GM21825 (cell line): ENCODE results near the gene ICA1.
"Not testable (repeated sequence)": the region's sequence is repeated elsewhere in the genome, so short reads cannot be mapped to it uniquely, and the experiment has no call there.

Source experiments
- ATAC-seq: cut with Tn5 transposase; IDR thresholded peaks from one replicate; pipeline ENCODE4 v1.9.1; 2021; ENCODE audit warnings: mild to moderate bottlenecking, moderate library complexity; ENCODE audit not compliant: unreplicated experiment

The ICA1 gene

DNA sequence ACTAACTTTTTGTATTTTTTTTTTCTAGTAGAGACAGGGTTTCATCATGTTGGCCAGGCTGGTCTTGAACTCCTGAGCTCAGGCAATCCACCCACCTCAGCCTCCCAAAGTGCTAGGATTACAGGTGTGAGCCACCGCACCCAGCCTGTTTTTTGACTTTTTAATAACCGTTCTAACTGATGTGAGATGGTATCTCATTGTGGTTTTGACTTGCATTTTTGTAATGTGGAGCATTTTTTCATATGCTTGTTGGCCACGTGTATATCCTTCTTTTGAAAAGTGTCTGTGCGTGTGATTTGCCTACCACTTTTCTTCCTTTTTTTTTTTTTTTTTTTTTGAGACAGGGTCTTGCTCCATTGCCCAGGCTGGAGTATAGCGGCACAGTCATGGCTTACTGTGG lies 198.7 kb downstream of the ICA1 start:
- not testable (repeated sequence) for ATAC-seq
